B cell (primary cell): ENCODE data around the gene CUEDC2. TPM values are rescaled to one million over a fixed set of nuclear protein-coding genes. Genes with fewer than 3 reads are reported as not detected.

Experiments
- ATAC-seq: fragments of 200-7000 bp; cut with Tn5 transposase; one replicate; pipeline ENCODE4 v1.10.0; 2021; ENCODE audit warnings: low read depth, mild to moderate bottlenecking, moderate number of reproducible peaks, moderate library complexity
- CTCF ChIA-PET: fragments of 350-600 bp; sonication (Branson Sonifier 250); formaldehyde crosslinking; loops from one replicate; lab custom pipeline; 2021; ENCODE audit warnings: antibody characterized with exemption, inconsistent platforms; lab: Charles Lee
- POLR2A ChIA-PET: fragments of 350-600 bp; sonication (Branson Sonifier 250); formaldehyde crosslinking; loops from one replicate; lab custom pipeline; 2021; ENCODE audit warnings: antibody characterized with exemption; lab: Charles Lee
- DNase-seq: peaks from one replicate; pipeline ENCODE4 v3.0.0; 2013
- H2AFZ ChIP-seq: 2 replicates; pipeline ENCODE4 v1.6.1; 2012; ENCODE audit warnings: mild to moderate bottlenecking, low read depth, low read length; ENCODE audit not compliant: insufficient read depth, poor library complexity, severe bottlenecking
- H3K27ac ChIP-seq, 2 donors: 1 replicate in 1 of 2; 2 replicates in 1 of 2; pipeline ENCODE4 v1.5.1; 2012 to 2013; ENCODE audit warnings: low read length in 2 of 2, mild to moderate bottlenecking in 2 of 2, moderate library complexity in 1 of 2
- H3K27me3 ChIP-seq, 4 experiments: fragments of 200-600 bp in 1 of 4; sonication (generic) in 1 of 4; replicated peaks in 1 of 4; 1 replicate in 2 of 4; 2 replicates in 2 of 4; pipeline versions ENCODE4 v1.6.1 to v1.7.0; 2013 to 2016; ENCODE audit warnings: low read length in 3 of 4, mild to moderate bottlenecking in 2 of 4, mixed read lengths in 1 of 4, moderate library complexity in 1 of 4; ENCODE audit not compliant: insufficient read depth in 4 of 4, control insufficient read depth in 3 of 4; ENCODE audit errors: control extremely low read depth in 1 of 4
- H3K36me3 ChIP-seq, 2 experiments: replicated peaks in 1 of 2; 1 replicate in 1 of 2; 2 replicates in 1 of 2; pipeline versions ENCODE4 v1.6.1 to v1.7.1; 2013; ENCODE audit warnings: low read length in 1 of 2; ENCODE audit not compliant: insufficient read depth in 2 of 2, control insufficient read depth in 1 of 2; ENCODE audit errors: control extremely low read depth in 1 of 2, extremely low read depth in 1 of 2
- H3K4me1 ChIP-seq, 2 donors: fragments of 200-600 bp in 1 of 2; sonication (generic) in 1 of 2; 1 replicate in 1 of 2; 2 replicates in 1 of 2; pipeline versions ENCODE4 v1.5.1 to v1.6.1; 2013 to 2017; ENCODE audit warnings: low read length in 2 of 2; ENCODE audit not compliant: control insufficient read depth in 2 of 2, insufficient read depth in 2 of 2
- H3K4me2 ChIP-seq: replicated peaks from 2 replicates; pipeline ENCODE3; 2012; ENCODE audit warnings: mild to moderate bottlenecking, low read depth, low read length; ENCODE audit not compliant: poor library complexity, severe bottlenecking
- H3K4me3 ChIP-seq, 5 experiments: fragments of 200-600 bp in 1 of 5; sonication (generic) in 1 of 5; 1 replicate in 3 of 5; 2 replicates in 2 of 5; pipeline versions ENCODE4 v1.5.1 to v1.7.0; 2011 to 2016; ENCODE audit warnings: low read length in 4 of 5, mild to moderate bottlenecking in 4 of 5, low read depth in 2 of 5, control low read depth in 1 of 5, moderate library complexity in 1 of 5; ENCODE audit not compliant: insufficient read depth in 1 of 5; ENCODE audit errors: control extremely low read depth in 1 of 5, extremely low read depth in 1 of 5
- H3K79me2 ChIP-seq: fragments of 200-600 bp; sonication (generic); one replicate; pipeline ENCODE4 v1.6.0; 2016; ENCODE audit warnings: low read length; ENCODE audit not compliant: control insufficient read depth, insufficient read depth
- H3K9ac ChIP-seq: fragments of 200-600 bp; sonication (generic); 2 replicates; pipeline ENCODE4 v1.6.1; 2017; ENCODE audit warnings: mild to moderate bottlenecking, low read length, moderate library complexity
- H3K9me3 ChIP-seq, 3 donors: one replicate each; pipeline versions ENCODE4 v1.6.1 to v1.7.1; 2013; ENCODE audit warnings: low read length in 2 of 3; ENCODE audit not compliant: control insufficient read depth in 2 of 3, insufficient read depth in 1 of 3; ENCODE audit errors: control extremely low read depth in 1 of 3
- H4K20me1 ChIP-seq: 2 replicates; pipeline ENCODE4 v1.6.0; 2012; ENCODE audit warnings: mild to moderate bottlenecking, low read length; ENCODE audit not compliant: insufficient read depth, control insufficient read depth, poor library complexity, severe bottlenecking
- H3K27ac Mint-ChIP-seq: one replicate; pipeline ENCODE4 v1.8.0; 2021; ENCODE audit warnings: mixed read lengths
- H3K27me3 Mint-ChIP-seq: one replicate; pipeline ENCODE4 v1.8.0; 2021; ENCODE audit warnings: mixed read lengths
- H3K4me1 Mint-ChIP-seq: one replicate; pipeline ENCODE4 v1.8.0; 2021; ENCODE audit warnings: mixed read lengths
- H3K4me3 Mint-ChIP-seq: one replicate; pipeline ENCODE4 v1.8.0; 2021; ENCODE audit warnings: mixed read lengths
- H3K9me3 Mint-ChIP-seq: one replicate; pipeline ENCODE4 v1.8.0; 2022; ENCODE audit warnings: mixed read lengths; ENCODE audit not compliant: insufficient read depth
- CTCF ChIP-seq: fragments of 200-600 bp; IDR thresholded peaks from one replicate; pipeline ENCODE4 v1.8.0; 2022; ENCODE audit warnings: antibody characterized with exemption, mild to moderate bottlenecking
- EZH2 ChIP-seq: IDR thresholded peaks from 2 replicates; pipeline ENCODE4 v1.6.1; 2012; ENCODE audit warnings: borderline replicate concordance, low read depth, mild to moderate bottlenecking, moderate library complexity, low read length; ENCODE audit not compliant: insufficient read depth, poor library complexity, severe bottlenecking
- WGBS: methylation state at CpG from one replicate; pipeline ENCODE4 v1.1.5; 2013; ENCODE audit warnings: missing lambda C conversion rate; ENCODE audit not compliant: insufficient coverage; 5-methylcytosine and 5-hydroxymethylcytosine counted together
- intact Hi-C: fragments of 100-400 bp; cut with micrococcal nuclease; formaldehyde crosslinking; loops from one replicate; pipeline ENCODE4 v1.10.0; 2022
- polyA plus RNA-seq: library from polyadenylated mRNA; depleted of rRNA; stranded (reverse); fragments of >200 nt; gene quantifications from 2 replicates; pipeline ENCODE4 v1.2.3, GENCODE V29; 2012
- total RNA-seq, 2 donors: library from RNA; stranded (reverse); fragments of 120-200 nt in 1 of 2; gene quantifications; 1 replicate in 1 of 2; 2 replicates in 1 of 2; pipeline versions ENCODE4 v1.2.3 to v1.2.4, GENCODE V29; 2013 to 2022

The CUEDC2 gene
- total and polyA plus RNA-seq, 2 donors (not counting 1 experiment from before 2014, with no cell fraction given) = 35.6 to 49.4 TPM

GRCh38 chr10:102379383-102379782, 53.0 kb downstream of the CUEDC2 start:
- no peaks in the 10 kb centered on the region for H3K9me3 Mint-ChIP-seq
- intact Hi-C loops = no loop called here
- Histone ChIP-seq H3K4me3 (no peak overlapping the region), H3K27ac (no peak overlapping the region), H3K9ac (no peak overlapping the region), H2AFZ (no peak overlapping the region), H3K79me2 (no peaks in the 10 kb centered on the region), H3K27me3 (no peaks in the 10 kb centered on the region), H4K20me1 (no peaks in the 10 kb centered on the region), H3K4me1 (peaks cover 0 to 3% of the 10 kb centered on the region in 2 donors), H3K4me2 (no peak overlapping the region), H3K9me3 (no peaks in the 10 kb centered on the region), H3K36me3 (peaks cover 0 to 55% of the 10 kb centered on the region in 2 experiments)
- DNase-seq (no peak), ATAC-seq (no peak)
- peaks cover 4% of the 10 kb centered on the region for H3K4me1 Mint-ChIP-seq
- POLR2A ChIA-PET = no interaction called here
- 98% methylated on average over 6 of the region's 6 CpGs for WGBS
- no peak overlapping the region for H3K27ac Mint-ChIP-seq
- TF ChIP-seq EZH2 (no peak), CTCF (no peak)
- CTCF ChIA-PET = interaction anchor here (2.0 to 2.7 kb wide), 2 partner anchors 11 to 205 kb away, joined by 7 to 8 read pairs; no protein-coding TSS in a partner anchor
- H3K4me3 Mint-ChIP-seq = no peak overlapping the region
- no peaks in the 10 kb centered on the region for H3K27me3 Mint-ChIP-seq

- H3K27me3 Mint-ChIP-seq = no peaks in the 10 kb centered on the region
- DNase-seq = no peak
- TF ChIP-seq EZH2 (no peak), CTCF (no peak)
- peaks cover 0 to 63% of the 10 kb centered on the region in 2 experiments for H3K36me3 ChIP-seq
- POLR2A ChIA-PET = no interaction called here
- WGBS = 96% methylated on average over 9 of the region's 12 CpGs
- no peak overlapping the region for H3K27ac Mint-ChIP-seq
- no peaks in the 10 kb centered on the region for H3K9me3 Mint-ChIP-seq
- H3K4me3 Mint-ChIP-seq = no peak overlapping the region
- H3K4me3 ChIP-seq = no peak overlapping the region
- intact Hi-C loops = no loop called here
- no peaks in the 10 kb centered on the region for H3K79me2 ChIP-seq
- no peaks in the 10 kb centered on the region for H4K20me1 ChIP-seq
- no peaks in the 10 kb centered on the region for H3K27me3 ChIP-seq
- no peak overlapping the region for H3K9ac ChIP-seq
- H3K4me2 ChIP-seq = no peak overlapping the region
- no peaks in the 10 kb centered on the region for H3K9me3 ChIP-seq
- no peaks in the 10 kb centered on the region for H3K4me1 Mint-ChIP-seq
- H3K4me1 ChIP-seq = no peaks in the 10 kb centered on the region
- H3K27ac ChIP-seq = no peak overlapping the region
- H2AFZ ChIP-seq = no peak overlapping the region
- CTCF ChIA-PET = interaction anchor here (1.2 to 1.5 kb wide), 2 partner anchors 102 to 157 kb away, joined by 3 to 4 read pairs; no protein-coding TSS in a partner anchor
- no peak for ATAC-seq
These were observed 55.5 kb downstream of the CUEDC2 start for GRCh38 chr10:102376901-102377300.
